ENCODE measurements around the gene PLEKHA6.

Gene PLEKHA6

GRCh38 chr1:204246876-204247275 lies 112.9 kb downstream of the PLEKHA6 start:
- Histone ChIP-seq H3K9ac (ENCODE audit: low read length) (no peak overlapping the region), H3K27ac (ENCODE audit: low read length) (no peak overlapping the region), H3K27me3 (replicated peaks; ENCODE audit: insufficient read depth, low read length) (no peaks in the 10 kb centered on the region), H3K9me3 (replicated peaks; ENCODE audit: insufficient read depth, low read length) (no peaks in the 10 kb centered on the region), H4K20me1 (ENCODE audit: insufficient read depth, low read length) (no peaks in the 10 kb centered on the region), H3K4me3 (ENCODE audit: low read length) (no peak overlapping the region), H3K9me2 (replicated peaks; ENCODE audit: insufficient read depth, low read length) (no peaks in the 10 kb centered on the region), H3K36me3 (replicated peaks; ENCODE audit: insufficient read depth, low read length) (no peaks in the 10 kb centered on the region), H3K79me2 (ENCODE audit: low read length) (no peaks in the 10 kb centered on the region), H3K4me2 (ENCODE audit: low read depth, low read length) (no peak overlapping the region), H3K4me1 (ENCODE audit: low read length) (no peaks in the 10 kb centered on the region), H2AFZ (ENCODE audit: low read length) (no peak overlapping the region), H3F3A (ENCODE audit: insufficient read depth, low read length) (no peaks in the 10 kb centered on the region)
- DNase-seq = no peak
- TF ChIP-seq EZH2 (optimal IDR thresholded peaks at IDR 0.05; ENCODE audit: low read depth, low read length) (no peak), EZH2phosphoT487 (IDR thresholded peaks at IDR 0.05; ENCODE audit: low read length) (no peak), CTCF (IDR thresholded peaks at IDR 0.05; ENCODE audit: low read length) (no peak)

- no peak overlapping the region for H3K4me3 ChIP-seq (ENCODE audit: low read length)
- no peaks in the 10 kb centered on the region for H3K9me3 ChIP-seq (replicated peaks; ENCODE audit: insufficient read depth, low read length)
- TF ChIP-seq EZH2 (optimal IDR thresholded peaks at IDR 0.05; ENCODE audit: low read depth, low read length) (no peak), CTCF (IDR thresholded peaks at IDR 0.05; ENCODE audit: low read length) (no peak), EZH2phosphoT487 (IDR thresholded peaks at IDR 0.05; ENCODE audit: low read length) (no peak)
- H3F3A ChIP-seq (ENCODE audit: insufficient read depth, low read length) = no peaks in the 10 kb centered on the region
- no peaks in the 10 kb centered on the region for H3K4me1 ChIP-seq (ENCODE audit: low read length)
- no peak for DNase-seq
- H3K27me3 ChIP-seq (replicated peaks; ENCODE audit: insufficient read depth, low read length) = no peaks in the 10 kb centered on the region
- H3K9ac ChIP-seq (ENCODE audit: low read length) = no peak overlapping the region
- no peak overlapping the region for H3K27ac ChIP-seq (ENCODE audit: low read length)
- no peaks in the 10 kb centered on the region for H3K79me2 ChIP-seq (ENCODE audit: low read length)
- H3K9me2 ChIP-seq (replicated peaks; ENCODE audit: insufficient read depth, low read length) = no peaks in the 10 kb centered on the region
- no peaks in the 10 kb centered on the region for H3K36me3 ChIP-seq (replicated peaks; ENCODE audit: insufficient read depth, low read length)
- no peak overlapping the region for H2AFZ ChIP-seq (ENCODE audit: low read length)
- H4K20me1 ChIP-seq (ENCODE audit: insufficient read depth, low read length) = no peaks in the 10 kb centered on the region
- no peak overlapping the region for H3K4me2 ChIP-seq (ENCODE audit: low read depth, low read length)
These were observed 116.8 kb downstream of the PLEKHA6 start for GRCh38 chr1:204242920-204243319.

- H3K27me3 ChIP-seq (replicated peaks; ENCODE audit: insufficient read depth, low read length) = no peaks in the 10 kb centered on the region
- no peaks in the 10 kb centered on the region for H3K36me3 ChIP-seq (replicated peaks; ENCODE audit: insufficient read depth, low read length)
- no peaks in the 10 kb centered on the region for H3K4me1 ChIP-seq (ENCODE audit: low read length)
- no peaks in the 10 kb centered on the region for H3K9me2 ChIP-seq (replicated peaks; ENCODE audit: insufficient read depth, low read length)
- H4K20me1 ChIP-seq (ENCODE audit: insufficient read depth, low read length) = no peaks in the 10 kb centered on the region
- H3K9ac ChIP-seq (ENCODE audit: low read length) = no peak overlapping the region
- H3F3A ChIP-seq (ENCODE audit: insufficient read depth, low read length) = no peaks in the 10 kb centered on the region
- DNase-seq = no peak
- no peaks in the 10 kb centered on the region for H3K79me2 ChIP-seq (ENCODE audit: low read length)
- no peak overlapping the region for H3K4me3 ChIP-seq (ENCODE audit: low read length)
- H3K4me2 ChIP-seq (ENCODE audit: low read depth, low read length) = no peak overlapping the region
- no peaks in the 10 kb centered on the region for H3K9me3 ChIP-seq (replicated peaks; ENCODE audit: insufficient read depth, low read length)
- TF ChIP-seq EZH2 (optimal IDR thresholded peaks at IDR 0.05; ENCODE audit: low read depth, low read length) = no peak
- TF ChIP-seq EZH2phosphoT487 (IDR thresholded peaks at IDR 0.05; ENCODE audit: low read length) = no peak
- TF ChIP-seq CTCF (IDR thresholded peaks at IDR 0.05; ENCODE audit: low read length) = no peak
- no peak overlapping the region for H3K27ac ChIP-seq (ENCODE audit: low read length)
- H2AFZ ChIP-seq (ENCODE audit: low read length) = no peak overlapping the region
These were observed 117.8 kb downstream of the PLEKHA6 start for GRCh38 chr1:204241914-204242313.

Data from MM.1S (cell line).